Ishikawa (cell line): Measurements from ENCODE around the gene FOXN4.

ENCODE experiments used
- MAX ChIP-seq: IDR thresholded peaks from 2 replicates; pipeline ENCODE4 v1.6.1; 2012
- USF1 ChIP-seq: IDR thresholded peaks from 2 replicates; pipeline ENCODE4 v1.6.1; 2012
- ZBTB7A ChIP-seq: IDR thresholded peaks from 2 replicates; pipeline ENCODE4 v1.6.1; 2012; ENCODE audit warnings: low read depth

- TF ChIP-seq USF1 (no peak), MAX (no peak), ZBTB7A (no peak)
Measured at GRCh38 chr12:109301643-109302168, 7.4 kb downstream of the FOXN4 start.
